Superior temporal gyrus (tissue), 1 donor: ENCODE data around the gene TAF11L10.
"Not testable (repeated sequence)": the region's sequence is repeated elsewhere in the genome, so short reads cannot be mapped to it uniquely, and the experiment has no call there.

Experiments
- DNase-seq: peaks from one replicate; pipeline ENCODE4 v3.0.0-alpha.2; 2016; ENCODE audit errors: extremely low spot score

TAF11L10 gene

GRCh38 chr5:17597728-17598127 is at the start of gene TAF11L10:
TAF11L10 (minus strand) TSS chr5:17597828.
- DNase-seq: not testable (repeated sequence)

- DNase-seq: no peak
Observed at GRCh38 chr5:17634160-17634559, 36.5 kb upstream of the TAF11L10 start, which contains the start of gene TAF11L14. TAF11L14 (plus strand) TSS chr5:17634460.

- not testable (repeated sequence) for DNase-seq
Observed at GRCh38 chr5:17631788-17632187, 34.2 kb upstream of the TAF11L10 start, which contains the start of gene TAF11L13. TAF11L13 (plus strand) TSS chr5:17632088.

- no peak for DNase-seq
Observed at GRCh38 chr5:17625686-17626085, 28.1 kb upstream of the TAF11L10 start.

- DNase-seq: no peak
Observed at GRCh38 chr5:17620627-17621026, 23.0 kb upstream of the TAF11L10 start.

- DNase-seq: no peak
Observed at GRCh38 chr5:17619354-17619753, 21.7 kb upstream of the TAF11L10 start.

GRCh38 chr5:17614872-17615605 is 17.4 kb upstream of the TAF11L10 start:
- DNase-seq: no peak

GRCh38 chr5:17610092-17610491 is 12.5 kb upstream of the TAF11L10 start, which contains the start of gene TAF11L12:
TAF11L12 (plus strand) TSS chr5:17610392.
- not testable (repeated sequence) for DNase-seq

GRCh38 chr5:17607461-17607860 is 9.8 kb upstream of the TAF11L10 start:
- not testable (repeated sequence) for DNase-seq

GRCh38 chr5:17604951-17605350 is 7.3 kb upstream of the TAF11L10 start:
- DNase-seq: no peak

- DNase-seq: not testable (repeated sequence)
Observed at GRCh38 chr5:17603880-17604279, 6.3 kb upstream of the TAF11L10 start, which contains the start of gene TAF11L11. TAF11L11 (plus strand) TSS chr5:17604183.

GRCh38 chr5:17594255-17594654 is 3.4 kb downstream of the TAF11L10 start, which contains the start of gene TAF11L9:
TAF11L9 (minus strand) TSS chr5:17594394.
- DNase-seq: not testable (repeated sequence)

- not testable (repeated sequence) for DNase-seq
Observed at GRCh38 chr5:17590860-17591259, 6.8 kb downstream of the TAF11L10 start, which contains the start of gene TAF11L8. TAF11L8 (minus strand) TSS chr5:17590960.

GRCh38 chr5:17585658-17586057 is 12.0 kb downstream of the TAF11L10 start, which contains the start of gene TAF11L7:
TAF11L7 (minus strand) TSS chr5:17585758.
- DNase-seq: not testable (repeated sequence)
